DOHH2 (cell line): Measurements from ENCODE around the gene RAX2.

Experiments used
- H3F3A ChIP-seq: fragments of 200-600 bp; sonication (generic), shearing (Covaris generic); 2 replicates; pipeline ENCODE4 v1.6.0; 2016; ENCODE audit warnings: antibody characterized with exemption, mild to moderate bottlenecking; ENCODE audit not compliant: control insufficient read depth, insufficient read depth
- H3K27ac ChIP-seq: fragments of 200-600 bp; sonication (generic); 2 replicates; pipeline ENCODE4 v1.5.1; 2014; ENCODE audit warnings: low read depth, mild to moderate bottlenecking, low read length, moderate library complexity
- H3K27me3 ChIP-seq: fragments of 200-600 bp; sonication (generic); 2 replicates; pipeline ENCODE4 v1.6.1; 2014; ENCODE audit warnings: mild to moderate bottlenecking, low read length, mixed read lengths; ENCODE audit not compliant: control insufficient read depth
- H3K36me3 ChIP-seq: fragments of 200-600 bp; sonication (generic); 2 replicates; pipeline ENCODE4 v1.6.1; 2014; ENCODE audit warnings: mild to moderate bottlenecking, low read length, moderate library complexity, mixed read lengths; ENCODE audit not compliant: control insufficient read depth
- H3K4me1 ChIP-seq: fragments of 200-600 bp; sonication (generic); 2 replicates; pipeline ENCODE4 v1.6.1; 2014; ENCODE audit warnings: mild to moderate bottlenecking, low read length, mixed read lengths; ENCODE audit not compliant: control insufficient read depth
- H3K4me2 ChIP-seq: fragments of 200-600 bp; sonication (generic); 2 replicates; pipeline ENCODE4 v1.6.0; 2014; ENCODE audit warnings: mild to moderate bottlenecking, low read length, moderate library complexity
- H3K4me3 ChIP-seq: fragments of 200-600 bp; sonication (generic); 2 replicates; pipeline ENCODE4 v1.5.1; 2014; ENCODE audit warnings: mild to moderate bottlenecking, low read length, mixed read lengths
- H3K79me2 ChIP-seq: fragments of 200-600 bp; sonication (generic); 2 replicates; pipeline ENCODE4 v1.6.1; 2014; ENCODE audit warnings: mild to moderate bottlenecking, low read length, mixed read lengths; ENCODE audit not compliant: control insufficient read depth
- H3K9me2 ChIP-seq: fragments of 200-600 bp; sonication (generic); replicated peaks from 2 replicates; pipeline ENCODE4 v1.6.1; 2014; ENCODE audit warnings: mild to moderate bottlenecking, low read length, mixed read lengths; ENCODE audit not compliant: control insufficient read depth
- H3K9me3 ChIP-seq: fragments of 200-600 bp; sonication (generic); 2 replicates; pipeline ENCODE4 v1.6.1; 2014; ENCODE audit warnings: antibody characterized with exemption, low read length, mixed read lengths; ENCODE audit not compliant: control insufficient read depth, insufficient read depth
- H4K20me1 ChIP-seq: fragments of 200-600 bp; sonication (generic); 2 replicates; pipeline ENCODE4 v1.6.0; 2014; ENCODE audit warnings: low read depth, mild to moderate bottlenecking, antibody characterized with exemption, low read length, moderate library complexity; ENCODE audit not compliant: control insufficient read depth, insufficient read depth
- CTCF ChIP-seq: fragments of 200-600 bp; sonication (generic); IDR thresholded peaks from one replicate; pipeline ENCODE4 v1.5.1; 2014; ENCODE audit warnings: antibody characterized with exemption, mild to moderate bottlenecking, low read depth, low read length; ENCODE audit not compliant: poor library complexity, severe bottlenecking
- EZH2phosphoT487 ChIP-seq: fragments of 200-600 bp; sonication (generic); IDR thresholded peaks from 2 replicates; pipeline ENCODE4 v1.6.1; 2017; ENCODE audit warnings: borderline replicate concordance, mild to moderate bottlenecking, antibody characterized with exemption, low read length, moderate library complexity, mixed read lengths

RAX2 gene

GRCh38 chr19:3775831-3776230 lies 3.8 kb upstream of the RAX2 start:
- Histone ChIP-seq H3F3A (no peaks in the 10 kb centered on the region), H3K9me2 (no peaks in the 10 kb centered on the region), H3K4me2 (no peak overlapping the region), H4K20me1 (no peaks in the 10 kb centered on the region; the same call in 1 of the 2 replicates), H3K4me1 (no peaks in the 10 kb centered on the region), H3K9me3 (no peaks in the 10 kb centered on the region), H3K36me3 (no peaks in the 10 kb centered on the region), H3K4me3 (no peak overlapping the region), H3K79me2 (no peaks in the 10 kb centered on the region), H3K27ac (no peak overlapping the region), H3K27me3 (no peaks in the 10 kb centered on the region)
- no peak for TF ChIP-seq EZH2phosphoT487

GRCh38 chr19:3775374-3775711 lies 3.3 kb upstream of the RAX2 start:
- no peak overlapping the region for H3K4me3 ChIP-seq
- H3K79me2 ChIP-seq = no peaks in the 10 kb centered on the region
- H3K27ac ChIP-seq = no peak overlapping the region
- no peak overlapping the region for H3K4me2 ChIP-seq
- H3K9me2 ChIP-seq = no peaks in the 10 kb centered on the region
- H4K20me1 ChIP-seq = no peaks in the 10 kb centered on the region; the same call in 1 of the 2 replicates
- no peaks in the 10 kb centered on the region for H3K27me3 ChIP-seq
- H3K36me3 ChIP-seq = no peaks in the 10 kb centered on the region
- H3K9me3 ChIP-seq = no peaks in the 10 kb centered on the region
- TF ChIP-seq EZH2phosphoT487 (no peak), CTCF (no peak)
- no peaks in the 10 kb centered on the region for H3K4me1 ChIP-seq
- no peaks in the 10 kb centered on the region for H3F3A ChIP-seq

- H3K4me2 ChIP-seq = no peak overlapping the region
- no peaks in the 10 kb centered on the region for H3F3A ChIP-seq
- H3K9me2 ChIP-seq = no peaks in the 10 kb centered on the region
- no peaks in the 10 kb centered on the region for H3K36me3 ChIP-seq
- H3K27me3 ChIP-seq = no peaks in the 10 kb centered on the region
- H3K9me3 ChIP-seq = no peaks in the 10 kb centered on the region
- TF ChIP-seq CTCF (no peak), EZH2phosphoT487 (no peak)
- no peaks in the 10 kb centered on the region for H3K4me1 ChIP-seq
- no peaks in the 10 kb centered on the region for H3K79me2 ChIP-seq
- no peaks in the 10 kb centered on the region; the same call in 1 of the 2 replicates for H4K20me1 ChIP-seq
- H3K27ac ChIP-seq = no peak overlapping the region
- H3K4me3 ChIP-seq = no peak overlapping the region
Observed at GRCh38 chr19:3774621-3775373, 2.8 kb upstream of the RAX2 start.

- TF ChIP-seq EZH2phosphoT487 (no peak), CTCF (no peak)
- Histone ChIP-seq H3K79me2 (no peaks in the 10 kb centered on the region), H3K9me2 (no peaks in the 10 kb centered on the region), H3K27me3 (no peaks in the 10 kb centered on the region), H3K36me3 (no peaks in the 10 kb centered on the region), H3K4me2 (no peak overlapping the region), H4K20me1 (no peaks in the 10 kb centered on the region; the same call in 1 of the 2 replicates), H3K27ac (no peak overlapping the region), H3F3A (no peaks in the 10 kb centered on the region), H3K4me3 (no peak overlapping the region), H3K4me1 (no peaks in the 10 kb centered on the region), H3K9me3 (no peaks in the 10 kb centered on the region)
Observed at GRCh38 chr19:3773814-3774515, 1.9 kb upstream of the RAX2 start.
